Activated CD4-positive, alpha-beta T cell treated with anti-CD3 and anti-CD28 coated beads, Interleukin-2, Interleukin-6, amounts not matched to agents 100 ng/mL and 50 ng/mL, durations not matched to agents 16 hours and 8 hours (primary cell): ENCODE results near the gene VSX1.

Experiments
- DNase-seq: peaks from one replicate; pipeline ENCODE4 v3.0.0-alpha.2; 2020

VSX1 gene

DNA sequence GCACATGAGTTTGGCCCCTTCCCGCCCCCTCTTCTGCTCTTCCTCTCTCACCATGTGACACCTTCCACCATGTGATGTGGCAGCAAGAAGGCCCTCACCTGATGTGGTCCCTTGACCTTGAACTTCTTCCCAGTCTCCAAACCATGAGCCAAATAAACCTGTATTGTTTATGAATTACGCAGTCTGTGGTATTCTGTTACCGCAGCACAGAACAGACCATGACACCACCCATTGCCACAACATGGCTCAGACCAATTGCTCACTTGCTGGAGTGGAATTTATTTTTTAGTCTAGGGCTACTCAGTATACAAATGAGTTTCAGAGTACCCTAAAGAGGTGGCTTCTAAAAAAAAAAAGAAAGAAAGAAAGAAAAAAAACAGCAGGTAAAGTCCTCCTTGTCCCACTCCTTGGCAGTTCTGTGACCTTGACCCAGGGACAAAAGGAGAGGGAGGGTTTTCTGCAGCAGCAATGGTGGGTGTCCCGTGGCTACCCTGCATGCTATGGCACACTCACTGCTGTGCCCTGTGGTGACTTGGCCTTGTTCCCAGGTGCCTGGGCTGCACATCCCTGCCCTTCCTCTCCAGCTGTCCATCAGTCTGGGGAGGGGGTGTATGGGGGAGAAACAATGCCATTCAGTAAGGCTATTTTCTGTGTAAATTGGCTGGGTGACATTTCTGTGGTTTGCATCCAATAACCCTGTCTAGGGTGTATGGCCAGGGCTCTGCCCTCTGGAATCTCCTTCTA, 5.4 kb upstream of the VSX1 start:
- no peak for DNase-seq

DNA sequence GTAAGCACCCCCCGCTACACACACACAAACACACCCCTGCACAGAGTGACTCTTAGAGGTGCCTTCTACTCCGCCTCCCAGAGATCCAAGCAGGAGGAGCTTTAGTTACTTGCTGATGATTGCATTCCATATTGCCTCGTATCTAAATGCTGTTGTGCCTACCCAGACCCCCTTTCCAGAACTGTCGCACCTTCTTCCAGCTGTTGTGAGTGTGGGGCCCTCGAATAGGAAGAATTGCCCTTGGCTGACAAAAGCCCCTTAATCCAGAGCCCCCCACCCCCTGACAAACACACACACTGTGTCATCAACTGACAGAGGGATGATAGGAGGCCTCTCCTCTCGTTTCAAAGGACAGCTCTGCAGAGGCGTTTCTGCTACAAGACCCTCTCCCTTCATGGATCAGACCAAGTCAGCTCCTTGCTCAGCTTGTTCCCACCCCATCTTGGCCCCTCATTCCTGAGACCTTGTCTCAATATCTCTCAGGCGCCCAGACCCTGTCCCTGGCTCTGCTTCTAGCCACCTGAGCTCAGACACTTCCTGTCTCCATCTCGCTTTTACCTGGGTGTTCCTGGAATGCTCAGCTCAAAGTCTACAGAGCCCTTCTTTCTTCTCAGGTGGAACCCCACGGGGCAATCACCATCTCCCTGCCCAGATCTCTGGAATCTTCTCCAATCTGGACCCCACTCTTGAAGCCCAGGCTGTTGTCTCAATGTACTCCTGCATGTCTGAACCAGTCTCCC, 4.0 kb upstream of the VSX1 start:
- no peak for DNase-seq

DNA sequence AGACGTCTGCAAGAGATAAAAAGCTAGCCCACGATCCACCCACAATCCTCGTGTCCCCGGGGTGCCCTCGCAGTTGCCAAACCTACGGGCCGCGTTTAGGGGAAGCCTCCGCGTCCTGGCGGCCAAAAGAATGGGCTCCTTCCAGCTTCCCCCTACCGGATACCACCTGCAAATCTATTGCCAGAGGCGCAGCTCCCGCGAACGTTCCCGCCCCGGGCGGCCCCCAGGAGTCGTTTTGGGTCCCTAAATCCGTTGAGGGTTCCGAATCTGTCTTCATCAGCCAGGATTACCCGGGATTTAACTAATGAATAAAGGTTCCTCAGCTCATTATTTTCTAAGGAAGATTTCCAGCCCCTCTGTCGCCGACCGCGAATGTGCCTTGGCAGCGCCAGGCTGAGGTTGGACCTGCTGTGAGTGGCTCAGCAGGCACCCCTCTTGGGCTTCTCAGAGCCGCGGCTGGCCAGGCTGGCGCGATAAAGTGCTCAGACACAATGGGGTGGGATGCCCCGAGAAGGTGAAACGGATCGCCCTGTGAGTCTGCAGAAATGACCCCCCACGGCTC, 2.8 kb upstream of the VSX1 start:
- DNase-seq, result no peak

DNA sequence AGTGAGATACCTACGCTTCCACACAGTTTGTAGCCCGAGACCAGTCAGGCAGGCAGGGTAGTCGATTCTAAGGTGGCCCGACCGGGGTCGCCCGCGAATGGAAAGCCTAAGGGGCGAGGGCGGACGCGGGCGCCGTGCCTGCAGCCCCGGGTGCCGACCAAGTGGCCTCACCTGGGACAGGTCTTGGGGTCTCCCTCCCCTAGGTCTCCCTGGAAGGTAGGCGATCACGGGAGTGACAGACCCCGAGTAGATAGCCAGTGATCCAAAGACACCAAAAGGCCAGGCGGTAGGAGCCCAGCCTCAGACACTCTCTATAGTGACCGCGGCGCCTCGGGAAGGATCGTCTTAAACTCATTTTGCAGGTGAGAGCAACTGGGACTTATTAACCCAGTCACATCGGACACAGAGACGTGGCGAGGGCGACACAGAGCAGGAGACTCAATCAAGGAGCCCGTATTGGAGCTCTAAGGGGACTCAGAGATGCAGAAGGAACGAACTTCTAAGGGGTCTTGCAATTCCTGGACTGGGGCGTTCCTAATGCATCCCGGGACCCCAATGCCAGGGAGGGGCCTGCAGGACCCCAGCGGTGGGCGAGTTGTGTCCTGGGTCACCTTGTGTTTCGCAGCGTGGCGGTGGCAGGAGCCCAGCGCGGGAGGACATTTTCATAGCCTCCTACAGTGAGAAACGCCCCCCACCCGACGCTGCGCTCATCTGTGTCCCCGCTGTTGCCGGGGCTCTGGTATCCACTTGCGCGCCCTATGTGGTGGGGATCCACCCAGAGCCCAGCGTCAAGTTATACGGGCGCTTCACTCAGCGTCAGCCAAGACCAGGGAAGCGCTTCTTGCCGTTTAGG, 2.1 kb upstream of the VSX1 start:
- DNase-seq, result no peak

DNA sequence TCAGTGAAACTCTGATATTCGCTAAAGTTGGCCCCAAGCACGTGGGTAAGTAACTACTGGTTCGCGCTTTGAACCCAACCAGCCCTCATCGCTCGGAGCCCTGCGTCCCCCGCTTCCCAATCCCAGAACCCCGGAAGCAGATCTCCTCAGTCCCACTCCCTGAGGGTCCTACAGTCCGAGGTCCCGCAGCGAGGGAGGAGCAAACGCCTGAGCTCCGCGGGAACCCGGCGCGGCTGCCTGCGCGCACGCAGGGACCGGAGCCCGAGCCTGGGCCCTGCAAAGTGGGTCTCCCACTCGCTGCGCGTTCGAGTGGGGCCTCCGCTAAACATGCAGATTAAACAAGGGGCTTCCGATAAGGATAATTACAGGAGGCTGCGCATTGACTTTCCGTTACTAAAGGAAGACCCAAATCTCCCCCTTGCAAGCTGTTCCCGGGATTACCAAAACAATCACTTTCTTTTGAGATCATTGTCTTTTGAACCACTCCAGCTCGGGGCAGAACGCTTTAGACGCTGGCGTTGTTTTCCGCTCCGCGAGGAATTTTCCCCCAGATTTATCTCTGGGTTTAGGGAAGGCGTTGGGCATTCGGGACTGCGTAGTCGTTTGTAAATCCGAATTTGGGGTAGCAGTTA, 1.3 kb upstream of the VSX1 start:
- no peak for DNase-seq

DNA sequence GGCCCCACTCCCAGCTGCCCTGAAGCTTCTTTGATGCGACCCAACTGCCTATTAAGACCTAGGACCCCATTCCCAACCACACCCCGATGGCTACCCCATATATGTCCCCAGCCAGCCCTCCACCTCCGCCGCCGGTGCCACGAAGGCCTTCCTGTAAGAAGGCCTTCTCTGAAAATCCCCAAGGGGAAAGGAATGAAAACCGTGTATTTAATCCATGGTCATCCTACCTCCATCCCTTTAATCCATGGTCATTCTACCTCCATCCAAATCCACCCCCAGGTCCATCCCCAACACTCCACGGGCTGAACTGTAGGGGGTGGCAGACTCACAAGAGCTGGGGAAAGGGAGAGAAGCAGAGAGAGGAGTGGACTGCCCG, 545 bp upstream of the VSX1 start:
- DNase-seq, result no peak

DNA sequence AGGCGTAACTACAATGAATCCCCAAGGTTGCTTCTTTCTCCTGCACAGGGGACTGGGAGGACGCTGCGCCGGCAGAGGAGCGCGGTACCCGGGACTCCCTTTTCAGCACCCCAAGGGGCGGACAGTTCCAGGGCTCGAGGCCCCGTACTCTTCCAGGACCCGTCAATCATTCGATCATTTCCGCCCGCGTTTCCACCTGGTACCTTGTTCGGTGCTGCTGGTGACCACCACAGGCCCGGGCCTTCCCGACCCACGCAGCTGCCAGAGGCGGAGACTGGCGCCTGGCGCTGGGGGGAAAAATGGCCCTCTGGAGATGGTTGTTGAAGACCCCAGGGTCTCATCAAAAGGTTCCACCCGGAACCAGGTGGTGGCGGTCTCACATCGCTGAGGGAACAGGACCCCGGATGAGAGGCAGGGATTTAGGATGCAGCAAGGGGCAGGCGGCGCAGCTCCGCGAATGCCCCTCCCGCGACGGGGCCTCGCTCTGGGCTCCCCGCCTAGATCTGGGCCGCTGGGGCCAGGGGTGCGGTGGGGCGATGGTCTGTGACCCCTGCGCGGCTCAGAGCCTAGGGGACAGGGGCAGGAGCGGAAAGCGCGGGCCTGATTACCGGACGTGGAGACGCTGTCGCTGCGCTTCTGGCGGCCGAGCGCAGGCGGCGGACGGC, 744 bp downstream of the VSX1 start:
- peak; percentile 45 for DNase-seq

DNA sequence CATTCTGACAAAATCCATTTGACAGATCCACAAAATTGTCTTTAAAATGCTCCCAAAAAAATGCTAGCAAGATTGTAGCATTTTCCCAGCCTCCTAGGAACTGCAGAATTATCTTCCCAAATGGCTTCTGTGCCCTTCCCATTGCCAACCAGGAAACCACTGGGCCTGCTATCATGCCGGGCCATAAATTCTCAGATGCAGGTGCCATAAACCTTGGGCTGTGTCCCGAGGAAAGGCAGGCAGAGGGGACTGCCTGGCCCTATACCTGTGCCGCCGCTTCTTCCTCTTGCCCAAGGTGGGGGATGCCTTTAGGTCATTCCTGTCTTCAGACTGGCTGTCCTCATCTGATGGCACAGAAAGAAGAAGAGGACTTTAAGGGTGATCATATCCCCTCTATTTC, 2.8 kb downstream of the VSX1 start:
- DNase-seq, result no peak

DNA sequence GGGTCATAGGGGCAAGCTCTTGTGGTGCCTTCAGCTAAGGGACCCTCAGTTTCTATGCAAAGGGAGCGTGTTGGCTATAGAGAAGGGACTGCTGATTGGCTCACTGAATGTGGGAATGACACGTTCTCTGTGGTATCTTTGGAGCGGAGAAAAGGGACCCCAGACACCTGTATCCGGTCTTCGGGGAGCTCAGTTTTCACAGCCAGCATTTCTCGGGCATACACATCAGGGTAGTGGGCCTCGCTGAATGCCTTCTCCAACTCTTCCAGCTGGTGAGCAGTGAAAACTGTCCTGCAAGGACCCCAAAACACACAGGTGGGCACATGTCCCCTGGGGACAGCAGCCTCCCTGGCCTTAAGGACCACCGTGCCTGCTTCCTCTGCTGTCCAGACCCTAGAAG, 3.3 kb downstream of the VSX1 start:
- no peak for DNase-seq

DNA sequence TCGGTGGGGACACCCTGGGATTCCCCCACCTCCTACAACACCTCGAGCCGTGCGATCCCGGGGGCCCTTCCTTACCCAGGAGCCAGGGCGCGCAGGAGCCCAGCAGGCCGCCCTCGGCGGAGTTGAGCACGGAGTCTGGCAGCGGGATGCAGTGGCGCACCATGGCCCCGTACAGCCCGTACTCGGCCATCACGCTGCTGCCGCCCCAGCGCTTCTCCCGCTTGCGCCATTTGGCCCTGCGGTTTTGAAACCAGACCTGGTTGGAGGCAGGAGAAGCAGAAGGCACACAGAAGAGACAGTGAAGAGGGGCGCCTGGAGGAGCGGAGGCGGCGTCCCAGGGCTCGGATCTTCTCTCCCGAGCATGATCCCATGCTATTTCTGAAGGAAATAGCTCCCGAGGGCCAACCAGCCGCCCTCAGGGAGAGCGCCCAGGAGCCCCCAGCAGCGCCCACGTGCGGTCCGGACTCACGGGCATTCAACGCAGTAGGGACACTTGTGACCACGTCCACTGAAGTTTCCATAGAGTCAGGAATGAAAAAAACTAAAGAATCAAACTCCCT, 4.3 kb downstream of the VSX1 start:
- no peak for DNase-seq

DNA sequence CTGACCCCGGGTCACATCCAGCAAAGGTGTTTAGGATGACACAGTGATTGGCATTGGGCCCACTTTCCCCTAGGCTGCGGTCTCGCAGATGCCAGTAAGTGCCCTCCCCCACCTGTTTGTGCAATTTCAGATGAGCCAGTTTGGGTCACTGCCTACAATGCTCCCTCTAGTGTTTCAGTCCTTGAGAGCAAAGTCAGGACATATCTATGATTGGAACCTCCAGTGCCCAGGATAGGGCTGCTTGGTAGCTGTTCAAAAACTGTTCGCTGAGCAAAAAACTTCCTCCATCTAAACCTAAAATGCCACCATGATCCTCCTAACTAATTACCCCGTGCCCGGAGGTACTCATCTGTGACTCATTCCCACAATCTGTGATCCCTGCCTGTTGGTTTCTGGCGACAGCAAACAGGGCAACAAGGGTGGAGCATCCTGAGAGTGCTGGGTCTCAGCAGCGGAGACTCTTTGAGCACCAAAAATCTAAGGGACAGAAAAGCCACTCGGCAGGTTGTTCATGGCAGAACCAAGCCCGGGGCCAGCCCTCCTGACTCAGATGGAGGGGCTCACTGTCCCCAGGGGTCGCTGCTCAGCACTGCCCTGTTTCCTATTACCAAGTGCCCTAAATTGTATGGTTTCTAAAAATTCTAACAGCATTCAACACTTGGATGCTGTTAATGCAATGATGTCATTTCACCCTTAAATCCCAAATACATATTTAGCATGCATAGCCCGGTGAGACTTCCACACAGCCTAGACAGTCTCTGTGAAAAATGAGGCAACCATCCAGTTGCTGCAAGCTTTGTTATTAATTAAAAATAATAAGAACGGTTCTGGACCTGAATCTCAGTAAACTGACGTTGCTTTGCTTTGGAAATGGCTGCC, 5.0 kb downstream of the VSX1 start:
- DNase-seq, result no peak

DNA sequence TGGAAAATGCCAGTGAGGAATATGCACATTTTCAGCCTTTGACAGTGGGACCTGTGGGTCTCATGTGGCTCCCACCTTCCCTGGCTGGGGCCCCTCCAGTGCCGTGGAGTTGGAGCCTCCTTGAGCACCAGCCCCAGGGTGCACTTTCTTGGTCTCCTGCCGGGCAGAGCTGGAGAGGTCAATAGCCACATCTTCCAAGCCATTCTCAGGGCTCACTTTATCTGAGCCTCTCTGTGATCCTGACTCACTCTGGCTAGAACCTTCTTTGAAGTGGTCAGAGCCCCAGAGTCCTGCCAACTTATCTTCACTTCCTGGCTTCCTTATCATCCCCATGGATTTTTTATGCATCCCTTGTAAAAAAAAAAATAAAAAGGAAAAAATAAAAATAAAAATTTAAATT, 5.7 kb downstream of the VSX1 start:
- DNase-seq, result no peak

DNA sequence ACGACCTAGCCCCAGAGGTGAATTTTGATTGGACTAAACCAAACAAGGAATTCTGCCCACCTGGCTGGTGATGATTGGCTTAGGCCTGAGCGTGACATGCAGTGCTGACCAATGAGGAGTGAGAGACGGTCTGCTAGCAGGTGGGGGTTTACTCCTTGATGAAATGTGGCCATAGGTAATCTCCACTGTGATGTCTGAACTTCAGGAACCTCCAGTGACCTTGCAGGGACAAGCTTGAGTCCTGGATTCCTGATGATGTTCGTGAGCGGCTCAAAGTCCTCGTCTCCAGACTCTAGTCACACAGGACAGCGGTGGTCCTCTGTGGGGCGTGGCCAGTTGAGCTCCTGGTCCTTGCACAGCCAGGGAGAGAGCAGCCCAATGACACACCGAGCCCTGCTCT, 8.4 kb downstream of the VSX1 start:
- no peak for DNase-seq

DNA sequence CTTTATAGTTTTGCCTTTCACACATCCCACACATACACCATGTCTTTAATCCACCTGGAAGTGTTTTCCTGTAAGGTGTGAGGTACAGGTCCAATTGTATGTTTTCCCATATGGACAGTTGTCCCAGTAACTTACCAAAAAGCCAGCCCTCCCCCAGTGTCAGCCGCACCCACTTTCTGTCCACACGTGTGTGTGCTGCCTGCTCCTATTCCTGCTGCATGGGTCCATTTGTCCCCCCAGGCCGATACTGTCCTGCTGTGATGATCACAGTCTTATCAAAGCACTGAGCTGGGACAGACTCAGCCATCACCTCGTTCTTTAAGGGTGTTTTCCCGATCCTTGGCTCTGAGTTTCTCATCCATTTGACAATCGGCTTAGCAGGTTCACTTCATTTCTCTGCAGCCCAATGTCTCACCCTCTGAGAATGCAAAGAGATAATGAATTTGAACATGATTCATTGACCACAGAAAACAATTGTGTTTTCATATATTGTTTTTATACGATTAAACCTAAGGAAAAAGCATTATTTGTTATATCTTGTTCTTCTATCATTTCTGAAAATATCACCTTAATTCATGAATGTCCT, 9.6 kb downstream of the VSX1 start:
- no peak for DNase-seq

DNA sequence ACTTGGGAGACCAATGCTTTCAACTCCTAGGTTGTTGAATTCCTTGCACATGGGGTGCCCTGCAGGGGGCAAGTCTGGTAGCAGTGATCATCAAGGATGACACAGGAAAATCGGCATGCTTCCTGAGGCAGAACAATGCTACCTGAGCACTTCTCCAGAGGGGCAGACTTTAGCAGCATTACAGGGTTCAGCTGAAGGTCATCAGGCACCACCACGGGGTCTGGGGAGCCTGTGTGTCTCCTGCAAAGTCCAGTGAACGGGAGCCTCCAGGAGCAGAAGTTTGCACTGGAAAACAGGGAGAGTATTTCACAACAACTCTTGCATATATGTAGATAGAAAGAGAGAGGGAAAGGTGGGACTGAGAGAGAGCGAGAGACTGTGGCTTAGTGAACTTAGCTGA, 10.2 kb downstream of the VSX1 start:
- no peak for DNase-seq

DNA sequence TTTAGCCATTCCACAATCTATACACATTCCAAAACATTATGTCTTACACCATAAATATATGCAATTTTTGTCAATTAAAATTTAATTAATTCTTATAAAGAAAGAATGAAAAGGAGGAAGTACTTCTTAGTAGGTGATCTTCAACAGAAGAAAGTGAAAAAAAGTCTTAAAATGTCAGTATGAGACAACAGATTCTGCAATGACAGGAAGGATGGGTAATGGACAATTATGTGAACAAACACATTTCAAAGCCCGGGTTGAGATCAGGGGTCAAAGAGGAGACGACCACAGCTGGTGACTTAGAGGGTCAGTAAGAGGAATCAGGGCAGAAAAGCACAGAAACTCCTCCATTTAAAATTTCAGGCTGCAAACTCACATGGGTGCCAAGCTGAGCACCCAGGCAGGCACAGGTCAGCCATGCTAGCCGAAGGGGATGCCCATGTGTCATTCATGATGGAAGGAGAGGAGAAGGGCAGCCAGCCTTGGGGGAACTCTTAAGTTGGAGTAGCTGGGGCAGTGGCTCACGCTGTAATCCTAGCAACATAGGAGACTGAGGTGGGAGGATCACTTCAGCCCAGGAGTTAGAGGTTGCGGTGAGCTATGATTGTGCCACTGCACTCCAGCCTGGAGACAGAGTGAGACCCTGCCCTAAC, 11.0 kb downstream of the VSX1 start:
- no peak for DNase-seq

DNA sequence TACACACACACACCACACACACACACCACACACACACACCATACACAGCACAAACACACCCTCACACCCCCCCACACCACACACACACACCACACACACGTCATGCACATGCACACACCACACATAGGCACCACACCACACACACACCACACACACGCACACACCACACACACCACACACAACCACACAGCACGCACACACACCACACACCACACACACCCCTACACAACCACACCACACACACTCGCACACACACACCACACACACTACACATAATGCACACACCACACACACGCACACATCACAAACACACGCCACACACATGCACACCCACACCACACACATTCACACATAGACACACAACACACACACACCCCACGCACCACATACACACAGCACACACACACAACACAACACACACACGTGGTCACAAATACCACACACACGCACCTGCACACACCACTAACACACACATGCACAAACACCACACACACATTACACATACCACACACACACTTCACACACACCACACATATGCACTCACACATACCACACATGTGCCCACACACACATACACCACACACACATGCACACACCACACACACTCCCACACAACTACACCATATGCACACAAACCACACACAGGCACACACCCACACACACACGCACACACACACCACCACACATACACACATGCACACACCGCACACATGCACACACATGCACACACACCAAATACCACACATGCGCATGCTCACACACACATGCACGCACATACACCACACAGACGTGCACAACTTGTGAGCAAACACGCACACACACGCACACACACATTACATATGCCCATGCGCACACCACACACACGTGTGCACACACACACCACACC, 14.6 kb downstream of the VSX1 start:
- DNase-seq, result no peak

DNA sequence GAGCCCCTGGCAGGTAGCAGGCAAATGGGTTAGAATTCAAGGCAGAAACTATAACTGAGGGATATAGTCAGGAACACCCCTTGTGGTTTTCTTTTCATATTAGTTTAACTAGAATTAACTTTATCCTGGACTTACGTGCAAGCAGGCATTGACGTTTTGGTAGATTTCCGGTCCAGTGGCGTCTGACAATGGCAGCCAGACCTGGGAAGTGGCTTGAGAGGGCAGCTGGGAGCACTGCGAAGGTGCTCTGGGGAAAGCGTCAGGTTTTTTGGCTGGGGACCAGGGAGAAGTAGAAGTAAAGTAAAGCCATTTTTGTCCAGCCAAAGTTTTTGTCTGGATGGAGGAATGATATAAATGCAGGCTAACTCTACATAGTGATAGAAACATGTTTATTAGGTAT, 15.6 kb downstream of the VSX1 start:
- no peak for DNase-seq
